HG02763 (cell line): ENCODE results near the gene AMOT.

Source experiments
- ATAC-seq: cut with Tn5 transposase; IDR thresholded peaks from one replicate; pipeline ENCODE4 v1.9.1; 2021; ENCODE audit warnings: mild to moderate bottlenecking, moderate library complexity; ENCODE audit not compliant: unreplicated experiment

AMOT gene

GRCh38 chrX:112746812-112747595, 93.6 kb downstream of the AMOT start:
- ATAC-seq = no peak

DNA sequence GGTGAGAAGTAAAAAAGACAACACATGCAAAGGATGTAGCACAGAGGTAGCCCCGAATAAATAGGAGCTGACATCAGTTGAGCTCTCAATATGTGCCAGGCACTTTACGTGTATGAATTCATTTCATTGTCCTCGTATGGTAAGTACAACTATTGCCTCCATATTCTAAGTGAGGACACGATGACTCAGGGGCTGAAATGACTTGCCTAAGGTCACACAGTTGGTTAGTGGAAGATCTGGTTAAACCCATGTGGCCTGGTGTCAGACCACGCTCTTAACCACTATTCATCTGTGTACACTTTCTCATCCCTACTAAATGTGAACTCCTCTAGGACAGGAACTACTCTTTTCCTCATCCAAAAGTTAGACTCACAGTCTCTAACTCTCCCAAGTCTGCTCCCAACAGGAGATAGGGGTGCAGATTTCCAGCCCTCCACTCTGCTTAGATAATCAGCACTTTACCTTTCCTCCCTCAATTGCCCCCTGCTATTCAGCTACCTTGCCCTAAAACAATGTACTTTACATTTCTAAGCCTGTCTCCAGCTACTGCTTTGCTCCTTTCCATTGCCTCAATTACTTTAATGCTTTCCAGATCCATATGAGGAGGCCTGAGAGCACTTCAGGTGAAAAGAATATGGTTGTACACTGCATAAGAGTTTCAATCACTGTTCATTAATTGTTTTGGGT, 102.1 kb downstream of the AMOT start:
- peak; percentile 74 for ATAC-seq

GRCh38 chrX:112736310-112736709, 104.3 kb downstream of the AMOT start:
- ATAC-seq = no peak

DNA sequence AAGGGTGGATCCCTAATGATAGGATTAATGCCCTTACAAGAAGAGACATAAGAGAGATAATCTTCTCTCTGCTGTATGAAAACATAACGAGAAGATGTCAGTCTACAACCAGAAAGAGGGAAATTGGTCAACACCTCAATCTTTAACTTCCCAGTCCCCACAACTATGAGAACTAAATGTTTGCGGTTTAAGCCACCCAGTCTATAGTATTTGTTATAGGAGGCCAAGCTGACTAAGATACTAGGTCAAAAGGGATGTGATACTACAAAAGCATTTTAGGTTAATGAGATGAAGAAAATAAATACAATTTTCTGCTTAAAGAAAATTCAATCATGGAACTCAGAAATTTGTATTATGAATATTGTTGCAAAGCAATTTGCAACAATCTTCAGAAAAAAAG, 105.5 kb downstream of the AMOT start:
- no peak for ATAC-seq

DNA sequence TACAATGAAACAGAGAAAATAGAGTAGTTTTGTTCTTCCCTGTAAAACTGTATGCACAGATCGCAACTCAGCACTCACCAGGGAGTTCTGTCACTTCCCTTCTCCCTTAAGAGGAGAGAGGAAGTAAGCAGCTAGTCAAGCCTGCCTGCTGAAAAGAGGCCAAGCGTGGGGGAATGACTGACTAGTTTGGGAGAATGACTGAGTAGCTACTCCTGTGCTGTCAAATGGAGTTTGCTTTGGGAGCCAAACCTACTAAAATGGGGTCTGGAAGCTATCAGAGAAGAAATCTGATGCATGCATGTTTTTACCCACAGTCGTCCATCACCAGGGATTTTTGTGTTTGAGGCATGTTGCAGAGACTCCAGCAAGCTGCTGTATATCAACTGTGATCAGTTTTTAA, 106.3 kb downstream of the AMOT start:
- ATAC-seq = no peak

DNA sequence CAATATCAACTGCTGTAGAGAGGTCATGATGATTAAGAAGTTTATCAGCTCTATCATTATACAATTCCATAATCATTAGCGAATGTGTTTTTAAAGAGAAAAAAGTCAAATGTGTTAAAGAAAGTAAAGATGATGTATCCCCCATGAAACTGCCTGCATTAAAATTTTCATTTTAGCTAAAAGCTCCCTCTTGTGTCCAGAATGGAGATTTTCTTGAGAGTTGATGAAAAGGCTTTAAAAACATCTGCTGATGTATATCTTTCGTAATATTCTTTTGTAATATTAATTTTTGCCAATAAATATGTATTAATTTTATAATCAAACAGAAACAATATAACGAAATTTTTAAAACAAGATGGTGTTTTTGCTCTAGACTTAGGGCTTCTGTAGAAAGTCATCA, 108.8 kb downstream of the AMOT start:
- no peak for ATAC-seq
